DND-41 (cell line): ENCODE results near the gene KRTAP1-3.
"Not testable (repeated sequence)": the region's sequence is repeated elsewhere in the genome, so short reads cannot be mapped to it uniquely, and the experiment has no call there.

Source experiments
- ATAC-seq: fragments of 200-7000 bp; cut with Tn5 transposase; 3 replicates; pipeline ENCODE4 v1.9.1; 2021; ENCODE audit warnings: low read depth; ENCODE audit not compliant: insufficient read depth
- DNase-seq: peaks from one replicate; pipeline ENCODE4 v3.0.0-alpha.2; 2020
- H2AFZ ChIP-seq: 2 replicates; pipeline ENCODE4 v1.6.0; 2012; ENCODE audit warnings: low read depth, low read length
- H3K27ac ChIP-seq: 2 replicates; pipeline ENCODE4 v1.5.1; 2012; ENCODE audit warnings: low read length, inconsistent platforms
- H3K27me3 ChIP-seq: fragments of 200-600 bp; sonication (generic); 2 replicates; pipeline ENCODE4 v1.6.0; 2012; ENCODE audit warnings: low read length, mild to moderate bottlenecking, inconsistent platforms; ENCODE audit not compliant: insufficient read depth, poor library complexity
- H3K36me3 ChIP-seq: 2 replicates; pipeline ENCODE4 v1.5.1; 2012; ENCODE audit warnings: low read length, inconsistent platforms; ENCODE audit not compliant: insufficient read depth
- H3K4me1 ChIP-seq: 2 replicates; pipeline ENCODE4 v1.5.1; 2012; ENCODE audit warnings: mild to moderate bottlenecking, low read length; ENCODE audit not compliant: insufficient read depth
- H3K4me2 ChIP-seq: 2 replicates; pipeline ENCODE4 v1.6.0; 2012; ENCODE audit warnings: mild to moderate bottlenecking, moderate library complexity, low read length, inconsistent platforms; ENCODE audit not compliant: insufficient read depth
- H3K4me3 ChIP-seq, 2 experiments: fragments of 200-600 bp in 1 of 2; shearing (Covaris generic) in 1 of 2; 2 replicates each; pipeline ENCODE4 v1.5.1; 2012 to 2016; ENCODE audit warnings: inconsistent platforms in 2 of 2, low read length in 2 of 2, mild to moderate bottlenecking in 2 of 2, low read depth in 1 of 2, moderate library complexity in 1 of 2
- H3K79me2 ChIP-seq: 2 replicates; pipeline ENCODE4 v1.6.0; 2012; ENCODE audit warnings: low read length, inconsistent platforms; ENCODE audit not compliant: insufficient read depth
- H3K9ac ChIP-seq: 2 replicates; pipeline ENCODE4 v1.6.0; 2012; ENCODE audit warnings: low read depth, mild to moderate bottlenecking, inconsistent platforms, low read length, moderate library complexity
- H3K9me3 ChIP-seq: 2 replicates; pipeline ENCODE4 v1.5.1; 2012; ENCODE audit warnings: low read length, moderate library complexity, mild to moderate bottlenecking, inconsistent platforms; ENCODE audit not compliant: insufficient read depth, severe bottlenecking
- H4K20me1 ChIP-seq: 2 replicates; pipeline ENCODE4 v1.6.0; 2012; ENCODE audit warnings: low read length; ENCODE audit not compliant: insufficient read depth
- EZH2 ChIP-seq: IDR thresholded peaks from 3 replicates; pipeline ENCODE4 v1.6.1; 2012; ENCODE audit warnings: borderline replicate concordance, low read depth, mild to moderate bottlenecking, moderate library complexity, low read length, inconsistent platforms; ENCODE audit not compliant: severe bottlenecking
- TF ChIP-seq, protein P1 (sequence below): IDR thresholded peaks from 2 replicates; pipeline ENCODE4 v1.5.1; 2012; ENCODE audit warnings: borderline replicate concordance, low read length, moderate library complexity, mild to moderate bottlenecking; ENCODE audit not compliant: poor library complexity, severe bottlenecking; ENCODE audit errors: extremely low read depth

Gene KRTAP1-3

GRCh38 chr17:41064301-41064700, 29.6 kb upstream of the KRTAP1-3 start:
- H3K4me1 ChIP-seq: no peaks in the 10 kb centered on the region

DNA sequence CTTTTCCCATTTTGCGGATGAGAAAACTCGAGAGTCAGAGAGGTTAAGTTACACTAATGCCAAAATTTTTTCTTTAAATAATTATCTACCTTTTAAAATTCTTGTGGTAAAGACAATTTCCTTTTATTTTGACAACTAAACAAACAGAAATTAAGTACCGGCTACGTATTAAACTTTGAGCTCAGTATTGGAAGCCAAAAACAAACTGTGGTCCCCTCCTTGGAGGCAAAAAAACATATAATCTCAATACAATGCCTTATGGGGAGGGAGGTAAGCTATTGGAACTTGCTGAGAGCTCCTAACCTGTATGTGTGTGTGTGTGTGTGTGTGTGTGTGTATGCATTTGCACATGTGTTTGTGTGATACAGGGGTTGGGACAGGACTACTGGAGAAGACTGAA, 28.8 kb upstream of the KRTAP1-3 start:
- no peaks in the 10 kb centered on the region for H3K27me3 ChIP-seq
- ATAC-seq (no peak), DNase-seq (no peak)
- H4K20me1 ChIP-seq: no peaks in the 10 kb centered on the region
- no peak overlapping the region for H3K4me3 ChIP-seq
- H2AFZ ChIP-seq: no peak overlapping the region
- H3K36me3 ChIP-seq: no peaks in the 10 kb centered on the region
- no peak overlapping the region for H3K27ac ChIP-seq
- no peaks in the 10 kb centered on the region for H3K4me1 ChIP-seq
- TF ChIP-seq, protein P1, sequence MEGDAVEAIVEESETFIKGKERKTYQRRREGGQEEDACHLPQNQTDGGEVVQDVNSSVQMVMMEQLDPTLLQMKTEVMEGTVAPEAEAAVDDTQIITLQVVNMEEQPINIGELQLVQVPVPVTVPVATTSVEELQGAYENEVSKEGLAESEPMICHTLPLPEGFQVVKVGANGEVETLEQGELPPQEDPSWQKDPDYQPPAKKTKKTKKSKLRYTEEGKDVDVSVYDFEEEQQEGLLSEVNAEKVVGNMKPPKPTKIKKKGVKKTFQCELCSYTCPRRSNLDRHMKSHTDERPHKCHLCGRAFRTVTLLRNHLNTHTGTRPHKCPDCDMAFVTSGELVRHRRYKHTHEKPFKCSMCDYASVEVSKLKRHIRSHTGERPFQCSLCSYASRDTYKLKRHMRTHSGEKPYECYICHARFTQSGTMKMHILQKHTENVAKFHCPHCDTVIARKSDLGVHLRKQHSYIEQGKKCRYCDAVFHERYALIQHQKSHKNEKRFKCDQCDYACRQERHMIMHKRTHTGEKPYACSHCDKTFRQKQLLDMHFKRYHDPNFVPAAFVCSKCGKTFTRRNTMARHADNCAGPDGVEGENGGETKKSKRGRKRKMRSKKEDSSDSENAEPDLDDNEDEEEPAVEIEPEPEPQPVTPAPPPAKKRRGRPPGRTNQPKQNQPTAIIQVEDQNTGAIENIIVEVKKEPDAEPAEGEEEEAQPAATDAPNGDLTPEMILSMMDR: no peak
- TF ChIP-seq EZH2: no peak
- no peaks in the 10 kb centered on the region for H3K9me3 ChIP-seq
- H3K4me2 ChIP-seq: no peak overlapping the region
- no peaks in the 10 kb centered on the region for H3K79me2 ChIP-seq
- no peak overlapping the region for H3K9ac ChIP-seq

More at GRCh38 chr17:41064301-41064700, 29.6 kb upstream of the KRTAP1-3 start:
- Histone ChIP-seq H2AFZ (no peak overlapping the region), H3K79me2 (no peaks in the 10 kb centered on the region), H4K20me1 (no peaks in the 10 kb centered on the region), H3K4me3 (no peak overlapping the region), H3K4me2 (no peak overlapping the region), H3K36me3 (no peaks in the 10 kb centered on the region), H3K9ac (no peak overlapping the region), H3K27me3 (no peaks in the 10 kb centered on the region), H3K27ac (no peak overlapping the region), H3K9me3 (no peaks in the 10 kb centered on the region)
- no peak for DNase-seq
- TF ChIP-seq, protein P1: no peak
- TF ChIP-seq EZH2: no peak
- ATAC-seq: no peak

DNA sequence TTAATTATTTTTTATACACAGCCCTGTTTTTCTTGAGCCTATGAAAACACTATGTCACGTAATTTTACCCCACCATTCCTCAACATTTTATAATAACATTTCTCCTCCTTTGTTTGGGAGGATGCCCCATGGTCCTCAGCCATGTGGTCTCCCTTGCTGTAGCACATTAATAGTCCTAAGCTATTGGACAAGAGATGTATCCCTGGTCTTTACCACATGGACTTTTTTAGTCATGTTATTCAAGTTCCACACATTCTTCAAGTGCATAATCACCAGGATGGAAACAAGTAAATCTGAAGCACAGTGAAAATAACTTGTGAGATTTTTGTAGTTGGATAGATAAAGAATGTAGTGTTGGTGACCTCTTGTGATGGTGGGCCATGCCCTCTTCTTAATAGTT, 27.3 kb upstream of the KRTAP1-3 start:
- Histone ChIP-seq H3K4me1 (no peaks in the 10 kb centered on the region), H4K20me1 (no peaks in the 10 kb centered on the region), H3K36me3 (no peaks in the 10 kb centered on the region), H3K9ac (no peak overlapping the region), H3K4me3 (no peak overlapping the region), H2AFZ (no peak overlapping the region), H3K9me3 (no peaks in the 10 kb centered on the region), H3K27ac (no peak overlapping the region), H3K79me2 (no peaks in the 10 kb centered on the region), H3K4me2 (no peak overlapping the region), H3K27me3 (no peaks in the 10 kb centered on the region)
- ATAC-seq: no peak
- DNase-seq: no peak
- no peak for TF ChIP-seq EZH2

DNA sequence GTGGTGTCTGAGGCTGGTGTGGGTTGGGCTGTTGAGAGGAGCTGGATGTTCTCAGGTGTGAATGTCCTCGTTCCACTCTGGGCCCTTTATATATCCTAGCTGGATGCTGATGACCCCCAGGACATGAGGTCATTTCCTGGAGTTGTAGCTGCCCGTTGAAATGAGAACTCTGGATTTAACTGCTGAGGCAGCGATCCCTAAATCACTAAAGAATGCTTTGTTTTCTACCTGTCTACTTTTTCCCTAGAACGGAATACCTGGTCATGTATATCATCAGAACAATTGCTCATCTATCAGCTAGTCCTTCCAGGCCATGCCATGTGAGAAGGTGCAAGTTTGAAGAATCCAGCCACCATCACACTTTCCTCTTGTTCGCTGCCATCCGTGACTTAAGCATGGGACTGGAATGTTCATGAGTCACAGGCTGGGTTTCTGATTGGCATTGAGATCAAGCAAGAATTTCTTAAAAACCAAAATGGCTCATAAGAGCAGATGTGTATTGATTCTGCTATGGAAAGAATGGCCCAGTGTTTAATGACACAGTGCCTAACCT, 25.5 kb upstream of the KRTAP1-3 start, which contains the start of gene KRTAP2-3:
Gene KRTAP2-3 (minus strand): TSS at position 63 of the 553 bp plus-strand sequence. CDS start 64 bp downstream, outside the sequence.
- no peak within 1 kb of the TSS for H3K27ac ChIP-seq
- no peaks in the 10 kb centered on the region for H3K27me3 ChIP-seq
- no peaks in the 10 kb centered on the region for H3K9me3 ChIP-seq
- no peak within 1 kb of the TSS for H3K4me2 ChIP-seq
- DNase-seq (no peak), ATAC-seq (no peak)
- H4K20me1 ChIP-seq: no peaks in the 10 kb centered on the region
- no peaks in the 10 kb centered on the region for H3K4me1 ChIP-seq
- TF ChIP-seq EZH2: no peak
- TF ChIP-seq, protein P1: no peak
- no peak within 1 kb of the TSS for H2AFZ ChIP-seq
- no peak within 1 kb of the TSS for H3K4me3 ChIP-seq
- no peaks in the 10 kb centered on the region for H3K36me3 ChIP-seq
- H3K9ac ChIP-seq: no peak within 1 kb of the TSS
- no peaks in the 10 kb centered on the region for H3K79me2 ChIP-seq

- H3K27ac ChIP-seq, DNase-seq, H3K79me2 ChIP-seq, H3K4me2 ChIP-seq, H3K4me1 ChIP-seq, H3K36me3 ChIP-seq, H3K4me3 ChIP-seq, H3K27me3 ChIP-seq, H2AFZ ChIP-seq, H3K9ac ChIP-seq, H3K9me3 ChIP-seq, ATAC-seq, H4K20me1 ChIP-seq: not testable (repeated sequence)
Measured at GRCh38 chr17:41059276-41060051, 24.8 kb upstream of the KRTAP1-3 start.
